Measurements from ENCODE around the gene PIGR. TPM values are rescaled to one million over a fixed set of nuclear protein-coding genes. Genes with fewer than 3 reads are reported as not detected.

PIGR gene
- total and polyA plus RNA-seq, 9 of the 15 experiments (the other 6 are each of a cell fraction or from before 2014, with no cell fraction given): 0.01 to 1.5 (median 0.03) TPM; not detected in 4

DNA sequence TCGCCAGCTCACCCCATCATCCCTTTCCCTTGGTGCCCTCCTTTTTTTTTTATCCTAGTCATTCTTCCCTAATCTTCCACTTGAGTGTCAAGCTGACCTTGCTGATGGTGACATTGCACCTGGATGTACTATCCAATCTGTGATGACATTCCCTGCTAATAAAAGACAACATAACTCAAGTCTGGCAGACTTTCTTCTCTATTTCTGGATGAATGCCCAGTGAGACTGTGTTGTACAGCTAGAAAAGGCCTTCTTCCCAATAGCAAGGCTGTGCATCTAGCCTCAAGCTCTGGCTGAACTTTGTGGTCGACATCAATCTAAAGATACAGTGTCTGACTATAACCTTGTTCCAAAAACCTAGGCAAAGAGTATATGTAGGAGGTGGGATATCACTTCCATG, 42.6 kb downstream of the PIGR start (continued):
- TF ChIP-seq, protein P1, sequence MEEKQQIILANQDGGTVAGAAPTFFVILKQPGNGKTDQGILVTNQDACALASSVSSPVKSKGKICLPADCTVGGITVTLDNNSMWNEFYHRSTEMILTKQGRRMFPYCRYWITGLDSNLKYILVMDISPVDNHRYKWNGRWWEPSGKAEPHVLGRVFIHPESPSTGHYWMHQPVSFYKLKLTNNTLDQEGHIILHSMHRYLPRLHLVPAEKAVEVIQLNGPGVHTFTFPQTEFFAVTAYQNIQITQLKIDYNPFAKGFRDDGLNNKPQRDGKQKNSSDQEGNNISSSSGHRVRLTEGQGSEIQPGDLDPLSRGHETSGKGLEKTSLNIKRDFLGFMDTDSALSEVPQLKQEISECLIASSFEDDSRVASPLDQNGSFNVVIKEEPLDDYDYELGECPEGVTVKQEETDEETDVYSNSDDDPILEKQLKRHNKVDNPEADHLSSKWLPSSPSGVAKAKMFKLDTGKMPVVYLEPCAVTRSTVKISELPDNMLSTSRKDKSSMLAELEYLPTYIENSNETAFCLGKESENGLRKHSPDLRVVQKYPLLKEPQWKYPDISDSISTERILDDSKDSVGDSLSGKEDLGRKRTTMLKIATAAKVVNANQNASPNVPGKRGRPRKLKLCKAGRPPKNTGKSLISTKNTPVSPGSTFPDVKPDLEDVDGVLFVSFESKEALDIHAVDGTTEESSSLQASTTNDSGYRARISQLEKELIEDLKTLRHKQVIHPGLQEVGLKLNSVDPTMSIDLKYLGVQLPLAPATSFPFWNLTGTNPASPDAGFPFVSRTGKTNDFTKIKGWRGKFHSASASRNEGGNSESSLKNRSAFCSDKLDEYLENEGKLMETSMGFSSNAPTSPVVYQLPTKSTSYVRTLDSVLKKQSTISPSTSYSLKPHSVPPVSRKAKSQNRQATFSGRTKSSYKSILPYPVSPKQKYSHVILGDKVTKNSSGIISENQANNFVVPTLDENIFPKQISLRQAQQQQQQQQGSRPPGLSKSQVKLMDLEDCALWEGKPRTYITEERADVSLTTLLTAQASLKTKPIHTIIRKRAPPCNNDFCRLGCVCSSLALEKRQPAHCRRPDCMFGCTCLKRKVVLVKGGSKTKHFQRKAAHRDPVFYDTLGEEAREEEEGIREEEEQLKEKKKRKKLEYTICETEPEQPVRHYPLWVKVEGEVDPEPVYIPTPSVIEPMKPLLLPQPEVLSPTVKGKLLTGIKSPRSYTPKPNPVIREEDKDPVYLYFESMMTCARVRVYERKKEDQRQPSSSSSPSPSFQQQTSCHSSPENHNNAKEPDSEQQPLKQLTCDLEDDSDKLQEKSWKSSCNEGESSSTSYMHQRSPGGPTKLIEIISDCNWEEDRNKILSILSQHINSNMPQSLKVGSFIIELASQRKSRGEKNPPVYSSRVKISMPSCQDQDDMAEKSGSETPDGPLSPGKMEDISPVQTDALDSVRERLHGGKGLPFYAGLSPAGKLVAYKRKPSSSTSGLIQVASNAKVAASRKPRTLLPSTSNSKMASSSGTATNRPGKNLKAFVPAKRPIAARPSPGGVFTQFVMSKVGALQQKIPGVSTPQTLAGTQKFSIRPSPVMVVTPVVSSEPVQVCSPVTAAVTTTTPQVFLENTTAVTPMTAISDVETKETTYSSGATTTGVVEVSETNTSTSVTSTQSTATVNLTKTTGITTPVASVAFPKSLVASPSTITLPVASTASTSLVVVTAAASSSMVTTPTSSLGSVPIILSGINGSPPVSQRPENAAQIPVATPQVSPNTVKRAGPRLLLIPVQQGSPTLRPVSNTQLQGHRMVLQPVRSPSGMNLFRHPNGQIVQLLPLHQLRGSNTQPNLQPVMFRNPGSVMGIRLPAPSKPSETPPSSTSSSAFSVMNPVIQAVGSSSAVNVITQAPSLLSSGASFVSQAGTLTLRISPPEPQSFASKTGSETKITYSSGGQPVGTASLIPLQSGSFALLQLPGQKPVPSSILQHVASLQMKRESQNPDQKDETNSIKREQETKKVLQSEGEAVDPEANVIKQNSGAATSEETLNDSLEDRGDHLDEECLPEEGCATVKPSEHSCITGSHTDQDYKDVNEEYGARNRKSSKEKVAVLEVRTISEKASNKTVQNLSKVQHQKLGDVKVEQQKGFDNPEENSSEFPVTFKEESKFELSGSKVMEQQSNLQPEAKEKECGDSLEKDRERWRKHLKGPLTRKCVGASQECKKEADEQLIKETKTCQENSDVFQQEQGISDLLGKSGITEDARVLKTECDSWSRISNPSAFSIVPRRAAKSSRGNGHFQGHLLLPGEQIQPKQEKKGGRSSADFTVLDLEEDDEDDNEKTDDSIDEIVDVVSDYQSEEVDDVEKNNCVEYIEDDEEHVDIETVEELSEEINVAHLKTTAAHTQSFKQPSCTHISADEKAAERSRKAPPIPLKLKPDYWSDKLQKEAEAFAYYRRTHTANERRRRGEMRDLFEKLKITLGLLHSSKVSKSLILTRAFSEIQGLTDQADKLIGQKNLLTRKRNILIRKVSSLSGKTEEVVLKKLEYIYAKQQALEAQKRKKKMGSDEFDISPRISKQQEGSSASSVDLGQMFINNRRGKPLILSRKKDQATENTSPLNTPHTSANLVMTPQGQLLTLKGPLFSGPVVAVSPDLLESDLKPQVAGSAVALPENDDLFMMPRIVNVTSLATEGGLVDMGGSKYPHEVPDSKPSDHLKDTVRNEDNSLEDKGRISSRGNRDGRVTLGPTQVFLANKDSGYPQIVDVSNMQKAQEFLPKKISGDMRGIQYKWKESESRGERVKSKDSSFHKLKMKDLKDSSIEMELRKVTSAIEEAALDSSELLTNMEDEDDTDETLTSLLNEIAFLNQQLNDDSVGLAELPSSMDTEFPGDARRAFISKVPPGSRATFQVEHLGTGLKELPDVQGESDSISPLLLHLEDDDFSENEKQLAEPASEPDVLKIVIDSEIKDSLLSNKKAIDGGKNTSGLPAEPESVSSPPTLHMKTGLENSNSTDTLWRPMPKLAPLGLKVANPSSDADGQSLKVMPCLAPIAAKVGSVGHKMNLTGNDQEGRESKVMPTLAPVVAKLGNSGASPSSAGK (IDR thresholded peaks at IDR 0.05): no peak
- TF ChIP-seq, protein P2, sequence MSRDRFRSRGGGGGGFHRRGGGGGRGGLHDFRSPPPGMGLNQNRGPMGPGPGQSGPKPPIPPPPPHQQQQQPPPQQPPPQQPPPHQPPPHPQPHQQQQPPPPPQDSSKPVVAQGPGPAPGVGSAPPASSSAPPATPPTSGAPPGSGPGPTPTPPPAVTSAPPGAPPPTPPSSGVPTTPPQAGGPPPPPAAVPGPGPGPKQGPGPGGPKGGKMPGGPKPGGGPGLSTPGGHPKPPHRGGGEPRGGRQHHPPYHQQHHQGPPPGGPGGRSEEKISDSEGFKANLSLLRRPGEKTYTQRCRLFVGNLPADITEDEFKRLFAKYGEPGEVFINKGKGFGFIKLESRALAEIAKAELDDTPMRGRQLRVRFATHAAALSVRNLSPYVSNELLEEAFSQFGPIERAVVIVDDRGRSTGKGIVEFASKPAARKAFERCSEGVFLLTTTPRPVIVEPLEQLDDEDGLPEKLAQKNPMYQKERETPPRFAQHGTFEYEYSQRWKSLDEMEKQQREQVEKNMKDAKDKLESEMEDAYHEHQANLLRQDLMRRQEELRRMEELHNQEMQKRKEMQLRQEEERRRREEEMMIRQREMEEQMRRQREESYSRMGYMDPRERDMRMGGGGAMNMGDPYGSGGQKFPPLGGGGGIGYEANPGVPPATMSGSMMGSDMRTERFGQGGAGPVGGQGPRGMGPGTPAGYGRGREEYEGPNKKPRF (IDR thresholded peaks at IDR 0.05; ENCODE audit: low read depth, low read length): no peak
